HepG2 (cell line): Measurements from ENCODE around the gene FAM118B. TPM values are rescaled to one million over a fixed set of nuclear protein-coding genes. Genes with fewer than 3 reads are reported as not detected.

Experiments
- ATRX ChIP-seq: sonication (generic); formaldehyde crosslinking; IDR thresholded peaks from 2 replicates; pipeline ENCODE4 v1.4.0; 2020; ENCODE audit warnings: missing genetic modification reagents, borderline replicate concordance
- ERF ChIP-seq: IDR thresholded peaks from 2 replicates; pipeline ENCODE4 v1.6.1; 2018; ENCODE audit warnings: missing biosample characterization, missing genetic modification reagents
- ETV5 ChIP-seq: IDR thresholded peaks from 2 replicates; pipeline ENCODE4 v1.6.1; 2018; ENCODE audit warnings: missing biosample characterization, missing genetic modification reagents, inconsistent platforms, borderline replicate concordance
- FOXA3 ChIP-seq: IDR thresholded peaks from 2 replicates; pipeline ENCODE4 v1.6.1; 2016; ENCODE audit warnings: missing genetic modification reagents, missing compliant biosample characterization
- KDM5A ChIP-seq: fragments of 200-600 bp; sonication (generic); IDR thresholded peaks from 2 replicates; pipeline ENCODE4 v1.7.0; 2018; ENCODE audit warnings: antibody characterized with exemption, mild to moderate bottlenecking, low read length, borderline replicate concordance
- KDM6A ChIP-seq: IDR thresholded peaks from 2 replicates; pipeline ENCODE4 v1.6.1; 2016; ENCODE audit warnings: low read depth
- KLF16 ChIP-seq, 2 experiments: sonication (generic) in 1 of 2; formaldehyde crosslinking in 1 of 2; IDR thresholded peaks; 2 replicates each; pipeline versions ENCODE4 v1.6.1 to v1.8.0; 2016 to 2023; ENCODE audit warnings: missing genetic modification reagents in 2 of 2, missing compliant biosample characterization in 1 of 2
- NFIB ChIP-seq: sonication (generic); formaldehyde crosslinking; IDR thresholded peaks from 2 replicates; pipeline ENCODE4 v1.9.0; 2021; ENCODE audit warnings: missing genetic modification reagents, mild to moderate bottlenecking, borderline replicate concordance
- RBFOX2 ChIP-seq: fragments of 200-400 bp; formaldehyde crosslinking; IDR thresholded peaks from 2 replicates; pipeline ENCODE4 v1.6.1; 2017; ENCODE audit warnings: low read depth, mild to moderate bottlenecking, low read length
- SRY ChIP-seq: sonication (generic); formaldehyde crosslinking; IDR thresholded peaks from 2 replicates; pipeline ENCODE4 v1.8.0; 2022; ENCODE audit warnings: mild to moderate bottlenecking, missing genetic modification reagents
- SYNCRIP ChIP-seq: fragments of 200-400 bp; formaldehyde crosslinking; IDR thresholded peaks from 2 replicates; pipeline ENCODE4 v1.6.1; 2018; ENCODE audit warnings: mild to moderate bottlenecking, low read depth, low read length; ENCODE audit not compliant: insufficient read depth
- TAF1 ChIP-seq: sonication (generic); formaldehyde crosslinking; IDR thresholded peaks from 2 replicates; pipeline ENCODE4 v1.4.0; 2020; ENCODE audit warnings: missing genetic modification reagents
- TOPORS ChIP-seq: sonication (generic); formaldehyde crosslinking; IDR thresholded peaks from 2 replicates; pipeline ENCODE4 v1.8.0; 2023; ENCODE audit warnings: mild to moderate bottlenecking, missing genetic modification reagents
- YEATS4 ChIP-seq: sonication (generic); formaldehyde crosslinking; IDR thresholded peaks from 2 replicates; pipeline ENCODE4 v1.4.0; 2020; ENCODE audit warnings: missing genetic modification reagents, borderline replicate concordance
- ZBED4 ChIP-seq: sonication (generic); formaldehyde crosslinking; IDR thresholded peaks from 2 replicates; pipeline ENCODE4 v1.4.0; 2020; ENCODE audit warnings: missing genetic modification reagents, borderline replicate concordance
- ZFP62 ChIP-seq: sonication (generic); formaldehyde crosslinking; IDR thresholded peaks from 2 replicates; pipeline ENCODE4 v1.4.0; 2020; ENCODE audit warnings: missing genetic modification reagents
- ZNF329 ChIP-seq: sonication (generic); formaldehyde crosslinking; IDR thresholded peaks from 2 replicates; pipeline ENCODE4 v1.9.0; 2021; ENCODE audit warnings: low read depth, mild to moderate bottlenecking, missing genetic modification reagents
- ZNF510 ChIP-seq: sonication (generic); formaldehyde crosslinking; IDR thresholded peaks from 2 replicates; pipeline ENCODE4 v1.4.0; 2020; ENCODE audit warnings: low read depth, mild to moderate bottlenecking, missing genetic modification reagents
- ZNF558 ChIP-seq: sonication (generic); formaldehyde crosslinking; IDR thresholded peaks from 2 replicates; pipeline ENCODE4 v1.9.0; 2022; ENCODE audit warnings: mild to moderate bottlenecking, missing genetic modification reagents, borderline replicate concordance
- polyA plus RNA-seq, 8 experiments: library from polyadenylated mRNA; depleted of rRNA in 3 of 8; stranded (reverse) in 7 of 8; unstranded in 1 of 8; fragments of >200 nt; fragmentation: Illumina TruSeq in 4 of 8; extraction: Trizol in 4 of 8; gene quantifications; 2 replicates each; pipeline versions ENCODE4 v1.2.1 to v1.2.3, GENCODE V29; 2011 to 2016; ENCODE audit warnings: low read depth in 4 of 8, missing spikeins in 1 of 8, mixed read lengths in 1 of 8; ENCODE audit not compliant: insufficient read depth in 1 of 8
- total RNA-seq, 5 experiments: library from RNA; depleted of rRNA; stranded (reverse); fragments of >200 nt; fragmentation: Illumina TruSeq; extraction: Trizol; gene quantifications; 2 replicates each; pipeline ENCODE4 v1.2.3, GENCODE V29; 2016; ENCODE audit warnings: low read depth in 1 of 5
- TF ChIP-seq, protein P1 (sequence below): sonication (generic); formaldehyde crosslinking; IDR thresholded peaks from 2 replicates; pipeline ENCODE4 v1.5.0; 2020; ENCODE audit warnings: missing genetic modification reagents
- TF ChIP-seq, protein P2 (sequence below): IDR thresholded peaks from 2 replicates; pipeline ENCODE4 v1.6.1; 2016; ENCODE audit warnings: mild to moderate bottlenecking

The FAM118B gene
- total and polyA plus RNA-seq, 2 of the 13 experiments (the other 11 are each of a cell fraction or from before 2014, with no cell fraction given), result 10.2 to 25.7 TPM

DNA sequence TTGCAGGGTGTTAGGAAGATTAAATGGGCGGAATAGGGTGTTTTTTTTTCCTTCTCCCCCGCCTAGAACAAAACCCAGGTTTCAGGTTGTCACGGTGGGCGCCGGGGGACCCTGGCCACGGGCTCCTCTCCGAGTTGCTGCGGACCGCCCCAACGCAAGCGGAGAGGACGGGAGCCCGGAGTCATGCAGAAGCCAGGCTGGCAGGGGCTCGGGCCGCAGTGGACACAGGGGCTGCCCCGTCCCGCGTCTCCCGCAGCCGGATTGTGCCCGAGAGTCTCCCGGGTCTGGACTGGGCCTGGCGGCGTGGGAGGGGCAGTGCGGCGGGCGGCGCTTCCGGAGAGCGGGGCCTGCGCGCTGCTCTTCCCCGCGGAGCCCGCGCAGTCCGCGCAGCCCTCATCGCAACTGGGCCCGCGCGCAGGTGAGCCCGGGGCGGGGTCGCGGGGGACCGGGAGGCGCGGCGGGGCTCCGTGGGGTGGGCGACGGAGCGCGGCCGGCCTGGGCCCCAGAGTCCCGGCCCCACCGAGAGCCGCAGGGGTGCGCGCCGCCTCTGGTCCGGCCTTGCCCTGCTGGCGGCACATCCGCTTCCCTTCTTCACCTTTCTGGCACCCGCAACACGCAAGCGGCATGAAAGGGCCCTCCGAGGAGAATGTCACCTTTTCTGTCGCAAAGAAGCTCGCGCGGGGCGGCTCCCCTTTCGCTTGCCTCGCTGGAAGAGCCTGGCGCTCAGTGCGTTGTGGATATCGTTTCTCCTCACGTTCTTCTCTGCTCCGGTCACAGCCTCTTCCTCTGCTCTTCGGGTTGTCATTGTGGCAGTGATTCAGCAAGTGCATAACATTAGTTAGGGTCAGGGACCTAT is 71.4 kb downstream of the FAM118B start, which contains the start of gene TIRAP (continued):
- TF ChIP-seq SYNCRIP, result no peak
- TF ChIP-seq FOXA3 (CRISPR knock-in tag), result peak; percentile 21; the same call in 1 of the 2 replicates
- TF ChIP-seq ZNF510 (CRISPR knock-in tag), result peak; percentile 41; the same call in 1 of the 2 replicates
- TF ChIP-seq KDM6A, result 0 out of 2 replicates have a peak, but pooled peaks have one; percentile 3
- TF ChIP-seq SRY (CRISPR knock-in tag), result peak; percentile 66; the same call in 1 of the 2 replicates
- TF ChIP-seq KDM5A, result 0 out of 2 replicates have a peak, but pooled peaks have one; percentile 29
- TF ChIP-seq ERF, result 0 out of 2 replicates have a peak, but pooled peaks have one; percentile 19
- TF ChIP-seq ATRX (CRISPR knock-in tag), result no peak
- TF ChIP-seq NFIB (CRISPR knock-in tag), result no peak
- peak; percentile 79 for TF ChIP-seq ZNF329
- TF ChIP-seq TOPORS (CRISPR knock-in tag), result peak; percentile 38
- TF ChIP-seq RBFOX2, result peak; percentile 92
- TF ChIP-seq, protein P1, sequence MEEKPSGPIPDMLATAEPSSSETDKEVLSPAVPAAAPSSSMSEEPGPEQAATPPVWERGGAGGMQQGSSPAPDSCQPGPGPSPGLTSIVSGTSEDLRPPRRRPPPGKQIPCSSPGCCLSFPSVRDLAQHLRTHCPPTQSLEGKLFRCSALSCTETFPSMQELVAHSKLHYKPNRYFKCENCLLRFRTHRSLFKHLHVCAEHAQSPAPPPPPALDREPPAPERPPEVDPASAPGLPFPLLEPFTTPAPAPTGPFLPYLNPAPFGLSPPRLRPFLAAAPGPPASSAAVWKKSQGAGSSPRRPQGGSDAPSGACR, result no peak
- no peak for TF ChIP-seq ZFP62
- TF ChIP-seq YEATS4 (CRISPR knock-in tag), result peak; percentile 84
- peak; percentile 83 for TF ChIP-seq ETV5 (CRISPR knock-in tag)
- TF ChIP-seq, protein P2, sequence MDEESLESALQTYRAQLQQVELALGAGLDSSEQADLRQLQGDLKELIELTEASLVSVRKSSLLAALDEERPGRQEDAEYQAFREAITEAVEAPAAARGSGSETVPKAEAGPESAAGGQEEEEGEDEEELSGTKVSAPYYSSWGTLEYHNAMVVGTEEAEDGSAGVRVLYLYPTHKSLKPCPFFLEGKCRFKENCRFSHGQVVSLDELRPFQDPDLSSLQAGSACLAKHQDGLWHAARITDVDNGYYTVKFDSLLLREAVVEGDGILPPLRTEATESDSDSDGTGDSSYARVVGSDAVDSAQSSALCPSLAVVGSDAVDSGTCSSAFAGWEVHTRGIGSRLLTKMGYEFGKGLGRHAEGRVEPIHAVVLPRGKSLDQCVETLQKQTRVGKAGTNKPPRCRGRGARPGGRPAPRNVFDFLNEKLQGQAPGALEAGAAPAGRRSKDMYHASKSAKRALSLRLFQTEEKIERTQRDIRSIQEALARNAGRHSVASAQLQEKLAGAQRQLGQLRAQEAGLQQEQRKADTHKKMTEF (CRISPR knock-in tag), result peak; percentile 76; the same call in 1 of the 2 replicates
- peak; percentile 87 for TF ChIP-seq ZBED4 (CRISPR knock-in tag)
- TF ChIP-seq TAF1, result peak; percentile 75; the same call in 1 of the 2 replicates
- peak; percentile 91; the same call in 1 of the 2 replicates for TF ChIP-seq ZNF558
- TF ChIP-seq KLF16 (CRISPR knock-in tag; IDR thresholded peaks at IDR 0.05), result peak in 1 of 2 experiments; percentile 25; a peak in 1 of 4 replicates
